ENCODE results near the gene CHD3.

CHD3 gene

GRCh38 chr17:7894226-7894625 lies 5.6 kb downstream of the CHD3 start:
- no peak for DNase-seq (ENCODE audit: low read depth)

GRCh38 chr17:7894866-7895265 lies 6.3 kb downstream of the CHD3 start:
- DNase-seq (ENCODE audit: low read depth) = no peak

GRCh38 chr17:7897090-7897489 lies 8.5 kb downstream of the CHD3 start:
- no peak for DNase-seq (ENCODE audit: low read depth)

- no peak for DNase-seq (ENCODE audit: low read depth)
Measured at GRCh38 chr17:7897773-7898172, 9.2 kb downstream of the CHD3 start.

- DNase-seq (ENCODE audit: low read depth) = no peak
Measured at GRCh38 chr17:7903154-7904103, 14.8 kb downstream of the CHD3 start.

GRCh38 chr17:7909089-7909488 lies 20.5 kb downstream of the CHD3 start:
- no peak for DNase-seq (ENCODE audit: low read depth)

- DNase-seq (ENCODE audit: low read depth) = no peak
Measured at GRCh38 chr17:7910281-7910680, 21.7 kb downstream of the CHD3 start.

- DNase-seq (ENCODE audit: low read depth) = no peak
Measured at GRCh38 chr17:7910711-7911110, 22.1 kb downstream of the CHD3 start.

- DNase-seq (ENCODE audit: low read depth) = no peak
Measured at GRCh38 chr17:7911116-7911515, 22.5 kb downstream of the CHD3 start.

GRCh38 chr17:7912927-7913524 lies 24.4 kb downstream of the CHD3 start:
- DNase-seq (ENCODE audit: low read depth) = no peak

GRCh38 chr17:7915179-7915610 lies 26.6 kb downstream of the CHD3 start:
- no peak for DNase-seq (ENCODE audit: low read depth)

GRCh38 chr17:7915611-7916384 lies 27.2 kb downstream of the CHD3 start, which contains the start of gene RNF227:
RNF227 (minus strand) TSS chr17:7916289; CDS start chr17:7916195, 94 bp downstream.
- peak; percentile 83 for DNase-seq (ENCODE audit: low read depth)

GRCh38 chr17:7916385-7916682 lies 27.7 kb downstream of the CHD3 start:
- no peak for DNase-seq (ENCODE audit: low read depth)

GRCh38 chr17:7916808-7917207 lies 28.2 kb downstream of the CHD3 start:
- peak; percentile 50 for DNase-seq (ENCODE audit: low read depth)

- no peak for DNase-seq (ENCODE audit: low read depth)
Measured at GRCh38 chr17:7922269-7922844, 33.8 kb downstream of the CHD3 start.

GRCh38 chr17:7922845-7923628 lies 34.4 kb downstream of the CHD3 start:
- no peak for DNase-seq (ENCODE audit: low read depth)

- no peak for DNase-seq (ENCODE audit: low read depth)
Measured at GRCh38 chr17:7927596-7927995, 39.0 kb downstream of the CHD3 start.

- no peak for DNase-seq (ENCODE audit: low read depth)
Measured at GRCh38 chr17:7929158-7930023, 40.8 kb downstream of the CHD3 start, which contains the start of gene KCNAB3. KCNAB3 (minus strand) TSS chr17:7929856; CDS start chr17:7929435, 421 bp downstream.

- no peak for DNase-seq (ENCODE audit: low read depth)
Measured at GRCh38 chr17:7930841-7931631, 42.4 kb downstream of the CHD3 start.

Measured in non-pigmented ciliary epithelial cell (primary cell).